Neural cell (in vitro differentiated cells): Measurements from ENCODE around the gene SURF1.

Source experiments
- CTCF ChIP-seq: fragments of 450-650 bp; IDR thresholded peaks from 2 replicates; pipeline ENCODE4 v1.5.1; 2014; ENCODE audit warnings: antibody characterized with exemption, mild to moderate bottlenecking, moderate library complexity; ENCODE audit not compliant: poor library complexity, severe bottlenecking
- EP300 ChIP-seq: fragments of 450-650 bp; conservative IDR thresholded peaks from 2 replicates; pipeline ENCODE4 v1.6.1; 2014; ENCODE audit warnings: antibody characterized with exemption, mild to moderate bottlenecking, moderate library complexity; ENCODE audit not compliant: poor library complexity, severe bottlenecking
- EZH2 ChIP-seq: fragments of 200-600, 300-800 bp; shearing (Covaris generic), sonication (generic); IDR thresholded peaks from 2 replicates; pipeline ENCODE4 v1.6.1; 2014; ENCODE audit warnings: antibody characterized with exemption, low read length, borderline replicate concordance, mild to moderate bottlenecking; ENCODE audit not compliant: insufficient read depth, poor library complexity, severe bottlenecking
- POLR2AphosphoS5 ChIP-seq: IDR thresholded peaks from 2 replicates; pipeline ENCODE4 v1.6.1; 2012
- SMC3 ChIP-seq: fragments of 450-650 bp; conservative IDR thresholded peaks from 2 replicates; pipeline ENCODE4 v1.6.1; 2014; ENCODE audit warnings: antibody characterized with exemption, mild to moderate bottlenecking, moderate library complexity; ENCODE audit not compliant: poor library complexity
- TF ChIP-seq, protein P1 (sequence below): IDR thresholded peaks from 2 replicates; pipeline ENCODE4 v1.6.1; 2012; ENCODE audit warnings: borderline replicate concordance

- TF ChIP-seq CTCF = no peak
- TF ChIP-seq EP300 = no peak
- TF ChIP-seq EZH2 = no peak
- no peak for TF ChIP-seq POLR2AphosphoS5
- TF ChIP-seq SMC3 = no peak
- TF ChIP-seq, protein P1, sequence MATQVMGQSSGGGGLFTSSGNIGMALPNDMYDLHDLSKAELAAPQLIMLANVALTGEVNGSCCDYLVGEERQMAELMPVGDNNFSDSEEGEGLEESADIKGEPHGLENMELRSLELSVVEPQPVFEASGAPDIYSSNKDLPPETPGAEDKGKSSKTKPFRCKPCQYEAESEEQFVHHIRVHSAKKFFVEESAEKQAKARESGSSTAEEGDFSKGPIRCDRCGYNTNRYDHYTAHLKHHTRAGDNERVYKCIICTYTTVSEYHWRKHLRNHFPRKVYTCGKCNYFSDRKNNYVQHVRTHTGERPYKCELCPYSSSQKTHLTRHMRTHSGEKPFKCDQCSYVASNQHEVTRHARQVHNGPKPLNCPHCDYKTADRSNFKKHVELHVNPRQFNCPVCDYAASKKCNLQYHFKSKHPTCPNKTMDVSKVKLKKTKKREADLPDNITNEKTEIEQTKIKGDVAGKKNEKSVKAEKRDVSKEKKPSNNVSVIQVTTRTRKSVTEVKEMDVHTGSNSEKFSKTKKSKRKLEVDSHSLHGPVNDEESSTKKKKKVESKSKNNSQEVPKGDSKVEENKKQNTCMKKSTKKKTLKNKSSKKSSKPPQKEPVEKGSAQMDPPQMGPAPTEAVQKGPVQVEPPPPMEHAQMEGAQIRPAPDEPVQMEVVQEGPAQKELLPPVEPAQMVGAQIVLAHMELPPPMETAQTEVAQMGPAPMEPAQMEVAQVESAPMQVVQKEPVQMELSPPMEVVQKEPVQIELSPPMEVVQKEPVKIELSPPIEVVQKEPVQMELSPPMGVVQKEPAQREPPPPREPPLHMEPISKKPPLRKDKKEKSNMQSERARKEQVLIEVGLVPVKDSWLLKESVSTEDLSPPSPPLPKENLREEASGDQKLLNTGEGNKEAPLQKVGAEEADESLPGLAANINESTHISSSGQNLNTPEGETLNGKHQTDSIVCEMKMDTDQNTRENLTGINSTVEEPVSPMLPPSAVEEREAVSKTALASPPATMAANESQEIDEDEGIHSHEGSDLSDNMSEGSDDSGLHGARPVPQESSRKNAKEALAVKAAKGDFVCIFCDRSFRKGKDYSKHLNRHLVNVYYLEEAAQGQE = no peak
Measured at GRCh38 chr9:133366435-133366834, 10.1 kb upstream of the SURF1 start.
